Endothelial cell of umbilical vein (primary cell): ENCODE measurements around the gene WWC1. TPM values are rescaled to one million over a fixed set of nuclear protein-coding genes. Genes with fewer than 3 reads are reported as not detected.

Source experiments
- BruUV-seq: library from RNA; stranded (reverse); fragments of 400-500 nt; replicated peaks from 2 replicates; lab custom pipeline; 2021; lab: Mats Ljungman, UMichigan
- CTCF ChIA-PET: fragments of 300-600, 350-600 bp; sonication (Branson Sonifier 250); formaldehyde crosslinking; loops from one replicate; lab custom pipeline; 2021; ENCODE audit warnings: antibody characterized with exemption, inconsistent platforms; lab: Charles Lee
- POLR2A ChIA-PET: fragments of 300-600, 350-600 bp; sonication (Branson Sonifier 250); formaldehyde crosslinking; loops from one replicate; lab custom pipeline; 2021; ENCODE audit warnings: antibody characterized with exemption, inconsistent platforms; lab: Charles Lee
- DNase-seq: peaks from one replicate; pipeline ENCODE4 v3.0.0-alpha.2; 2011; ENCODE audit warnings: low read depth, low spot score
- FAIRE-seq: peaks from 2 replicates; lab custom pipeline; 2011; peaks lifted over from hg19 to GRCh38; lab: Jason Lieb, UNC
- H2AFZ ChIP-seq: 2 replicates; pipeline ENCODE4 v1.6.0; 2012; ENCODE audit warnings: low read depth, low read length, control low read depth, inconsistent platforms
- H3K27ac ChIP-seq: 2 replicates; pipeline ENCODE4 v1.5.1; 2011; ENCODE audit warnings: low read depth, mild to moderate bottlenecking, control low read depth, low read length, moderate library complexity; ENCODE audit not compliant: insufficient read depth
- H3K27me3 ChIP-seq, 2 experiments: 2 replicates each; pipeline versions ENCODE4 v1.6.0 to v1.6.1; 2011; ENCODE audit warnings: low read length in 2 of 2, mixed read lengths in 1 of 2; ENCODE audit not compliant: control insufficient read depth in 2 of 2, insufficient read depth in 2 of 2
- H3K36me3 ChIP-seq, 2 experiments: 2 replicates in 1 of 2; 3 replicates in 1 of 2; pipeline ENCODE4 v1.5.1; 2011; ENCODE audit warnings: low read length in 2 of 2, mild to moderate bottlenecking in 1 of 2, moderate library complexity in 1 of 2; ENCODE audit not compliant: control insufficient read depth in 2 of 2, insufficient read depth in 2 of 2; ENCODE audit errors: extremely low read depth in 1 of 2
- H3K4me1 ChIP-seq: 3 replicates; pipeline ENCODE4 v1.5.1; 2011; ENCODE audit warnings: mild to moderate bottlenecking, low read length; ENCODE audit not compliant: control insufficient read depth, insufficient read depth; ENCODE audit errors: extremely low read depth
- H3K4me2 ChIP-seq: 2 replicates; pipeline ENCODE4 v1.6.1; 2011; ENCODE audit warnings: low read length, control low read depth, mixed read lengths; ENCODE audit not compliant: insufficient read depth
- H3K4me3 ChIP-seq, 3 experiments: fragments of 200-600 bp in 1 of 3; sonication (generic), shearing (Covaris generic) in 1 of 3; replicated peaks in 1 of 3; 2 replicates each; pipeline ENCODE4 v1.5.1; 2011 to 2016; ENCODE audit warnings: control low read depth in 3 of 3, low read length in 3 of 3, mild to moderate bottlenecking in 2 of 3, inconsistent platforms in 1 of 3, low read depth in 1 of 3, moderate library complexity in 1 of 3; ENCODE audit not compliant: insufficient read depth in 1 of 3
- H3K79me2 ChIP-seq: 2 replicates; pipeline ENCODE4 v1.6.0; 2012; ENCODE audit warnings: low read length, inconsistent platforms; ENCODE audit not compliant: control insufficient read depth, insufficient read depth
- H3K9ac ChIP-seq: replicated peaks from 2 replicates; pipeline ENCODE3; 2011; ENCODE audit warnings: low read length, control low read depth; ENCODE audit not compliant: insufficient read depth; ENCODE audit errors: extremely low read depth
- H3K9me1 ChIP-seq: replicated peaks from 3 replicates; pipeline ENCODE4 v1.6.0; 2011; ENCODE audit warnings: mild to moderate bottlenecking, low read length; ENCODE audit not compliant: control insufficient read depth, insufficient read depth; ENCODE audit errors: extremely low read depth
- H3K9me3 ChIP-seq: replicated peaks from 2 replicates; pipeline ENCODE4 v1.5.1; 2012; ENCODE audit warnings: low read length, inconsistent platforms; ENCODE audit not compliant: control insufficient read depth, insufficient read depth
- H4K20me1 ChIP-seq: replicated peaks from 2 replicates; pipeline ENCODE3; 2011; ENCODE audit warnings: mild to moderate bottlenecking, low read length; ENCODE audit not compliant: control insufficient read depth, insufficient read depth; ENCODE audit errors: extremely low read depth
- CTCF ChIP-seq, 2 donors: IDR thresholded peaks; 1 replicate in 1 of 2; 2 replicates in 1 of 2; pipeline ENCODE4 v1.5.1; 2011; ENCODE audit warnings: low read length in 2 of 2, mild to moderate bottlenecking in 2 of 2, moderate library complexity in 2 of 2, control low read depth in 1 of 2, inconsistent platforms in 1 of 2, low read depth in 1 of 2; ENCODE audit not compliant: insufficient read depth in 1 of 2; ENCODE audit errors: extremely low read depth in 1 of 2
- EZH2 ChIP-seq: IDR thresholded peaks from 2 replicates; pipeline ENCODE4 v1.6.1; 2012; ENCODE audit warnings: borderline replicate concordance, low read depth, mild to moderate bottlenecking, moderate library complexity, low read length, inconsistent platforms; ENCODE audit not compliant: severe bottlenecking
- FOS ChIP-seq: IDR thresholded peaks from 2 replicates; pipeline ENCODE4 v1.6.1; 2011; ENCODE audit warnings: mild to moderate bottlenecking, low read length, moderate library complexity, borderline replicate concordance; ENCODE audit not compliant: insufficient read depth
- GATA2 ChIP-seq: IDR thresholded peaks from 2 replicates; pipeline ENCODE4 v1.7.0; 2011; ENCODE audit warnings: low read depth, mild to moderate bottlenecking, moderate library complexity, mixed read lengths, low read length; ENCODE audit not compliant: insufficient read length, insufficient read depth
- JUN ChIP-seq: IDR thresholded peaks from 2 replicates; pipeline ENCODE4 v1.6.1; 2011; ENCODE audit warnings: borderline replicate concordance, low read depth; ENCODE audit not compliant: insufficient read length, insufficient read depth
- MAX ChIP-seq: IDR thresholded peaks from 2 replicates; pipeline ENCODE4 v1.6.1; 2011; ENCODE audit not compliant: insufficient read depth, insufficient read length
- MYC ChIP-seq: IDR thresholded peaks from one replicate; pipeline ENCODE4 v1.6.1; 2011; ENCODE audit warnings: mild to moderate bottlenecking, low read depth, low read length
- POLR2A ChIP-seq: IDR thresholded peaks from 2 replicates; pipeline ENCODE4 v1.6.1; 2012; ENCODE audit warnings: low read depth, mild to moderate bottlenecking, control low read depth, low read length
- POLR2AphosphoS5 ChIP-seq: IDR thresholded peaks from 2 replicates; pipeline ENCODE4 v1.6.1; 2012; ENCODE audit warnings: low read depth, mild to moderate bottlenecking, control low read depth, low read length, moderate library complexity; ENCODE audit not compliant: insufficient read depth
- dilution Hi-C: fragments of 300-500 bp; cut with MboI; formaldehyde crosslinking; loops from one replicate; pipeline ENCODE4 v1.15.0; 2019; ENCODE audit warnings: low sequenced_read_pairs; ENCODE audit not compliant: extremely low pct_ligation_motif_present
- intact Hi-C: fragments of 100-400 bp; cut with micrococcal nuclease; formaldehyde crosslinking; loops from one replicate; pipeline ENCODE4 v1.10.0; 2022
- polyA plus RNA-seq, 4 experiments: library from polyadenylated mRNA; depleted of rRNA in 3 of 4; stranded (reverse) in 3 of 4; unstranded in 1 of 4; fragments of >200 nt; gene quantifications; 2 replicates each; pipeline versions ENCODE4 v1.2.1 to v1.2.3, GENCODE V29; 2011 to 2012; ENCODE audit warnings: missing spikeins in 1 of 4
- total RNA-seq: library from RNA; stranded (reverse); gene quantifications from 2 replicates; pipeline ENCODE4 v1.2.3, GENCODE V29; 2021

Gene WWC1
- total and polyA plus RNA-seq, 2 donors (not counting 3 experiments of a cell fraction or from before 2014, with no cell fraction given): 0.03 to 0.91 TPM

GRCh38 chr5:168432903-168433302 is 141.5 kb downstream of the WWC1 start:
- intact Hi-C loops (no loop called here), dilution Hi-C loops (no loop called here)
- Histone ChIP-seq H3K36me3 (no peaks in the 10 kb centered on the region), H4K20me1 (no peaks in the 10 kb centered on the region), H3K4me2 (no peak overlapping the region), H2AFZ (no peak overlapping the region), H3K4me3 (no peak overlapping the region), H3K9ac (no peak overlapping the region), H3K27me3 (no peaks in the 10 kb centered on the region), H3K9me1 (no peaks in the 10 kb centered on the region), H3K79me2 (no peaks in the 10 kb centered on the region), H3K4me1 (no peaks in the 10 kb centered on the region), H3K9me3 (no peaks in the 10 kb centered on the region), H3K27ac (no peak overlapping the region)
- CTCF ChIA-PET: no interaction called here
- POLR2A ChIA-PET: no interaction called here
- no peak for FAIRE-seq
- TF ChIP-seq POLR2A (no peak), EZH2 (no peak), MAX (no peak), CTCF (IDR thresholded peaks at IDR 0.05; ENCODE audit: extremely low read depth in 1 of 2, insufficient read depth in 1 of 2, low read depth in 1 of 2, low read length in 2 of 2) (no peak), FOS (no peak)
- no TSS peak for BruUV-seq
- no peak for DNase-seq

- intact Hi-C loops: no loop called here
- Histone ChIP-seq H3K27ac (no peak overlapping the region), H3K9me1 (no peaks in the 10 kb centered on the region), H3K4me3 (no peak overlapping the region), H3K4me1 (no peaks in the 10 kb centered on the region), H3K36me3 (no peaks in the 10 kb centered on the region), H3K79me2 (no peaks in the 10 kb centered on the region), H3K4me2 (no peak overlapping the region), H4K20me1 (no peaks in the 10 kb centered on the region), H2AFZ (no peak overlapping the region), H3K9me3 (no peaks in the 10 kb centered on the region), H3K9ac (no peak overlapping the region), H3K27me3 (no peaks in the 10 kb centered on the region)
- DNase-seq (no peak), FAIRE-seq (no peak)
- no peak for TF ChIP-seq JUN
- no peak for TF ChIP-seq EZH2
- TF ChIP-seq POLR2AphosphoS5: no peak
- TF ChIP-seq MAX: no peak
- TF ChIP-seq CTCF (IDR thresholded peaks at IDR 0.05; ENCODE audit: extremely low read depth in 1 of 2, insufficient read depth in 1 of 2, low read depth in 1 of 2, low read length in 2 of 2): no peak
- TF ChIP-seq MYC: no peak
- TF ChIP-seq GATA2: no peak
- TF ChIP-seq FOS: no peak
- TF ChIP-seq POLR2A: no peak
- dilution Hi-C loops: no loop called here
- CTCF ChIA-PET: no interaction called here
- no TSS peak for BruUV-seq
- POLR2A ChIA-PET: no interaction called here
These were observed 142.6 kb downstream of the WWC1 start for GRCh38 chr5:168434001-168434400.
